ENCODE results near the gene COMMD8.
"Not testable (repeated sequence)": the region's sequence is repeated elsewhere in the genome, so short reads cannot be mapped to it uniquely, and the experiment has no call there.

Gene COMMD8

GRCh38 chr4:47463235-47463956 is at the start of gene COMMD8:
COMMD8 (minus strand) TSS chr4:47463702; CDS start chr4:47463651, 51 bp downstream.
- Histone ChIP-seq H3K9me3 (ENCODE audit: control insufficient read depth, insufficient read depth, low read length) (no peaks in the 10 kb centered on the region), H3K36me3 (ENCODE audit: insufficient read depth, low read length) (no peaks in the 10 kb centered on the region), H3K4me1 (ENCODE audit: insufficient read depth, low read length) (no peaks in the 10 kb centered on the region), H3K9ac (ENCODE audit: low read depth, low read length) (peak within 1 kb of the TSS; percentile 63)

DNA sequence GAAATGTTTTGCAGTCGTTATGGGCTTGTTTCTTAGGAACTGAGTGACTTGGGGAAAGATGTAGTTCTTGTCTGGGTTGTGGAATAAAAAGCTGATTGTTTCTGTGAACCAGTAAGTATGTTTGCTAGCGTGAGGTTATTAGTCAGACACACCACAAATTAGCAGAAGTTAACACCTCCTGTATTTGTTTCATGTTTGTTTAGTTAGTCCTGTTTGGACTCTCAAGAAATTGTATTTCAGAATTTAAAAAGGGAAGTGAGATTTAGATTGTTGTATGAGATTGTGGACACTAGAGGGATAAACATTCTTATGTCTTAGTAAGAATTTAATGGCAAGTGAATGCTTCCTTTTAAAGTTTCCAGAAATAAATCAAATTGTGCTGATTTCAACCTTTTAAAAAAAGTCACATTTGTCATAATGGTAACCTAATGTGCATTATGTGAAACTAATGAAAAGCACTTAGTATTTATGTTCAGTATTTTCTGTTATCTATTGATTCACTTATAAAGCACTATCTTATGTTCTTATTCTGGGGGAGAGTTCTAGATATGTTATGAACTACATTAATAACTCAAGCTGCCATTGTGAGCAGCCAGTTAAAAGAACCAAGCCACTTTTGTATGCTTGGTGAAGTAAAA is 47.1 kb upstream of the COMMD8 start:
- Histone ChIP-seq H3K4me1 (ENCODE audit: insufficient read depth, low read length) (peaks cover 11% of the 10 kb centered on the region; the same call in 1 of the 2 replicates), H3K9ac (ENCODE audit: low read depth, low read length) (no peak overlapping the region), H3K36me3 (ENCODE audit: insufficient read depth, low read length) (0 out of 2 replicates have a peak, but pooled peaks cover 2% of the 10 kb centered on the region), H3K9me3 (ENCODE audit: control insufficient read depth, insufficient read depth, low read length) (no peaks in the 10 kb centered on the region)

GRCh38 chr4:47505666-47506065 is 42.2 kb upstream of the COMMD8 start:
- Histone ChIP-seq H3K9ac (ENCODE audit: low read depth, low read length) (no peak overlapping the region), H3K9me3 (ENCODE audit: control insufficient read depth, insufficient read depth, low read length) (no peaks in the 10 kb centered on the region)

GRCh38 chr4:47505147-47505546 is 41.6 kb upstream of the COMMD8 start:
- Histone ChIP-seq H3K36me3 (ENCODE audit: insufficient read depth, low read length) (no peaks in the 10 kb centered on the region), H3K9me3 (ENCODE audit: control insufficient read depth, insufficient read depth, low read length) (no peaks in the 10 kb centered on the region), H3K4me1 (ENCODE audit: insufficient read depth, low read length) (peaks cover 8% of the 10 kb centered on the region; the same call in 1 of the 2 replicates), H3K9ac (ENCODE audit: low read depth, low read length) (no peak overlapping the region)

More at GRCh38 chr4:47505666-47506065, 42.2 kb upstream of the COMMD8 start:
- H3K36me3 ChIP-seq (ENCODE audit: insufficient read depth, low read length), result no peaks in the 10 kb centered on the region
- peaks cover 11% of the 10 kb centered on the region; the same call in 1 of the 2 replicates for H3K4me1 ChIP-seq (ENCODE audit: insufficient read depth, low read length)

- Histone ChIP-seq H3K4me1 (ENCODE audit: insufficient read depth, low read length) (no peaks in the 10 kb centered on the region), H3K9ac (ENCODE audit: low read depth, low read length) (no peak overlapping the region), H3K36me3 (ENCODE audit: insufficient read depth, low read length) (no peaks in the 10 kb centered on the region), H3K9me3 (ENCODE audit: control insufficient read depth, insufficient read depth, low read length) (no peaks in the 10 kb centered on the region)
Measured at GRCh38 chr4:47500776-47501175, 37.3 kb upstream of the COMMD8 start.

GRCh38 chr4:47499700-47500099 is 36.2 kb upstream of the COMMD8 start:
- no peaks in the 10 kb centered on the region for H3K4me1 ChIP-seq (ENCODE audit: insufficient read depth, low read length)
- H3K9me3 ChIP-seq (ENCODE audit: control insufficient read depth, insufficient read depth, low read length), result no peaks in the 10 kb centered on the region
- H3K36me3 ChIP-seq (ENCODE audit: insufficient read depth, low read length), result no peaks in the 10 kb centered on the region
- no peak overlapping the region for H3K9ac ChIP-seq (ENCODE audit: low read depth, low read length)

GRCh38 chr4:47498899-47499298 is 35.4 kb upstream of the COMMD8 start:
- Histone ChIP-seq H3K36me3 (ENCODE audit: insufficient read depth, low read length) (no peaks in the 10 kb centered on the region), H3K9me3 (ENCODE audit: control insufficient read depth, insufficient read depth, low read length) (no peaks in the 10 kb centered on the region), H3K4me1 (ENCODE audit: insufficient read depth, low read length) (no peaks in the 10 kb centered on the region), H3K9ac (ENCODE audit: low read depth, low read length) (no peak overlapping the region)

GRCh38 chr4:47494124-47494430 is 30.6 kb upstream of the COMMD8 start:
- no peaks in the 10 kb centered on the region for H3K36me3 ChIP-seq (ENCODE audit: insufficient read depth, low read length)
- H3K9ac ChIP-seq (ENCODE audit: low read depth, low read length), result no peak overlapping the region
- 0 out of 2 replicates have a peak, but pooled peaks cover 4% of the 10 kb centered on the region for H3K4me1 ChIP-seq (ENCODE audit: insufficient read depth, low read length)
- H3K9me3 ChIP-seq (ENCODE audit: control insufficient read depth, insufficient read depth, low read length), result no peaks in the 10 kb centered on the region

- Histone ChIP-seq H3K9ac (ENCODE audit: low read depth, low read length) (no peak overlapping the region), H3K36me3 (ENCODE audit: insufficient read depth, low read length) (no peaks in the 10 kb centered on the region), H3K9me3 (ENCODE audit: control insufficient read depth, insufficient read depth, low read length) (peaks cover 2% of the 10 kb centered on the region), H3K4me1 (ENCODE audit: insufficient read depth, low read length) (0 out of 2 replicates have a peak, but pooled peaks cover 4% of the 10 kb centered on the region)
Measured at GRCh38 chr4:47493238-47494123, 30.0 kb upstream of the COMMD8 start.

GRCh38 chr4:47490550-47490949 is 27.0 kb upstream of the COMMD8 start:
- Histone ChIP-seq H3K9ac (ENCODE audit: low read depth, low read length) (no peak overlapping the region), H3K36me3 (ENCODE audit: insufficient read depth, low read length) (no peaks in the 10 kb centered on the region), H3K9me3 (ENCODE audit: control insufficient read depth, insufficient read depth, low read length) (peaks cover 3% of the 10 kb centered on the region), H3K4me1 (ENCODE audit: insufficient read depth, low read length) (0 out of 2 replicates have a peak, but pooled peaks cover 4% of the 10 kb centered on the region)

DNA sequence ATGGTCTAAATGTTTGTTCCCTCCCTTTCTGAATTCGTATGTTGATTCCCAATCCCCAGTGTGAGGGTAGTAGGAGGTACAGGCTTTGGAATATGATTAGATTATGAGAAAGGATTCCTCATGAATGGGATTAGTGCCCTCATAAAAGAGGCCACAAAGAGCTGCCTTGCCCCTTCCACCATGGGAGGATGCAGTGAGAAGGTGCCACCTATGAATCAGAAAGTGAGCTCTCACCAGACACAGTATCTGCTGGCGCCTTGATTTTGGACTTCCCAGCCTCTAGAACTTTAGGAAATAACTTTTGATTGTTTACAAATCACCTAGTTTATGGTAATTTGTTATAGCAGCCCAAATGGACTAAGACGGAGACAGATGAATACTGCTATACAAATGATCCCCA is 25.2 kb upstream of the COMMD8 start:
- 0 out of 2 replicates have a peak, but pooled peaks cover 4% of the 10 kb centered on the region for H3K4me1 ChIP-seq (ENCODE audit: insufficient read depth, low read length)
- peaks cover 3% of the 10 kb centered on the region for H3K9me3 ChIP-seq (ENCODE audit: control insufficient read depth, insufficient read depth, low read length)
- no peak overlapping the region for H3K9ac ChIP-seq (ENCODE audit: low read depth, low read length)
- H3K36me3 ChIP-seq (ENCODE audit: insufficient read depth, low read length), result no peaks in the 10 kb centered on the region

- H3K9ac ChIP-seq (ENCODE audit: low read depth, low read length); H3K36me3 ChIP-seq (ENCODE audit: insufficient read depth, low read length); H3K9me3 ChIP-seq (ENCODE audit: control insufficient read depth, insufficient read depth, low read length); H3K4me1 ChIP-seq (ENCODE audit: insufficient read depth, low read length): not testable (repeated sequence)
Measured at GRCh38 chr4:47486727-47487126, 23.2 kb upstream of the COMMD8 start.

DNA sequence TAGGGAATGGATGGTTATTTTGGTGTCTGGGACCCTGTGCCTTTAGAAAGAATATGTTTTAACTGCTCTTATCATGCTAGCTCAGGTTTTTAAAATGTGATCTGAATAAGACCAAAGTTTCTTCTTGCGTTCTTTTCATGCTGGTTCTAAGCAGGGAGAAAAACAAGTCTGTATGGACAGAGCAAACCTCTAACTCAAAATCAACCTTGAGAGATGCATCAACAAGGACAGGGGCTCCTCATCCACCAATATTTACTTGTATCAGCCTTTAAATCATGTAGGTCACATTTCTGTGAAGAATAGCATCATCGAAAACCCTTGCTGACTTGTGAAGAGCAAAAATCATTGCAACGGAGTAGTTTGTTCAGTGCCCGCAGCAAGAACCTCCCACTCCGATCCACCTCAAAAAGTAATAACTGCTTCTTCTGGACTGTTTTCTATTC is 22.8 kb upstream of the COMMD8 start:
- Histone ChIP-seq H3K36me3 (ENCODE audit: insufficient read depth, low read length) (no peaks in the 10 kb centered on the region), H3K4me1 (ENCODE audit: insufficient read depth, low read length) (no peaks in the 10 kb centered on the region), H3K9ac (ENCODE audit: low read depth, low read length) (peak overlapping the region; percentile 99; the same call in 1 of the 2 replicates), H3K9me3 (ENCODE audit: control insufficient read depth, insufficient read depth, low read length) (peaks cover 3% of the 10 kb centered on the region)

DNA sequence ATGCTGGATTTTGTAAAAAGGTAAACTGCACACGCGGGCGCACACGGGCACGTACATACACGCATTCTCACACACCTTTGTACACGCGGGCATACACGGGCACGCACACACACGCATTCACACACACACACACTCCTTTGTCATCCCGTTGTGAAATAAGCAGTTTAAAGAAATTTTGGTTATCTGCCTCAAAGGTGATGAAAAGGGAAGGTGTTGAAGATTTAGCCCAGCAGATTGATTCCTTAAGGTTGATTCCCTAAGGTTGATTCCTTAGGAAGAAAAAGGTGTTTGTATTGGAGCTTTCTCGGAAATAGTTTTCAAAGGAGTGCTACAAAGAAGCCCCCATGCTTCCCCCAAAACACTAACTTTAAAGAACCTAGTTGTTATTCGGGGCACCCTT is 22.3 kb upstream of the COMMD8 start:
- H3K9me3 ChIP-seq (ENCODE audit: control insufficient read depth, insufficient read depth, low read length), result peaks cover 3% of the 10 kb centered on the region
- no peaks in the 10 kb centered on the region for H3K36me3 ChIP-seq (ENCODE audit: insufficient read depth, low read length)
- no peaks in the 10 kb centered on the region for H3K4me1 ChIP-seq (ENCODE audit: insufficient read depth, low read length)
- peak overlapping the region; percentile 99 for H3K9ac ChIP-seq (ENCODE audit: low read depth, low read length)
